B cell (primary cell): ENCODE results near the gene AKAP9. TPM values are rescaled to one million over a fixed set of nuclear protein-coding genes. Genes with fewer than 3 reads are reported as not detected.

ENCODE experiments used
- ATAC-seq: fragments of 200-7000 bp; cut with Tn5 transposase; one replicate; pipeline ENCODE4 v1.10.0; 2021; ENCODE audit warnings: low read depth, mild to moderate bottlenecking, moderate number of reproducible peaks, moderate library complexity
- CTCF ChIA-PET: fragments of 350-600 bp; sonication (Branson Sonifier 250); formaldehyde crosslinking; loops from one replicate; lab custom pipeline; 2021; ENCODE audit warnings: antibody characterized with exemption, inconsistent platforms; lab: Charles Lee
- POLR2A ChIA-PET: fragments of 350-600 bp; sonication (Branson Sonifier 250); formaldehyde crosslinking; loops from one replicate; lab custom pipeline; 2021; ENCODE audit warnings: antibody characterized with exemption; lab: Charles Lee
- DNase-seq: peaks from one replicate; pipeline ENCODE4 v3.0.0; 2013
- H2AFZ ChIP-seq: 2 replicates; pipeline ENCODE4 v1.6.1; 2012; ENCODE audit warnings: mild to moderate bottlenecking, low read depth, low read length; ENCODE audit not compliant: insufficient read depth, poor library complexity, severe bottlenecking
- H3K27ac ChIP-seq, 2 donors: 1 replicate in 1 of 2; 2 replicates in 1 of 2; pipeline ENCODE4 v1.5.1; 2012 to 2013; ENCODE audit warnings: low read length in 2 of 2, mild to moderate bottlenecking in 2 of 2, moderate library complexity in 1 of 2
- H3K27me3 ChIP-seq, 4 experiments: fragments of 200-600 bp in 1 of 4; sonication (generic) in 1 of 4; replicated peaks in 1 of 4; 1 replicate in 2 of 4; 2 replicates in 2 of 4; pipeline versions ENCODE4 v1.6.1 to v1.7.0; 2013 to 2016; ENCODE audit warnings: low read length in 3 of 4, mild to moderate bottlenecking in 2 of 4, mixed read lengths in 1 of 4, moderate library complexity in 1 of 4; ENCODE audit not compliant: insufficient read depth in 4 of 4, control insufficient read depth in 3 of 4; ENCODE audit errors: control extremely low read depth in 1 of 4
- H3K36me3 ChIP-seq, 2 experiments: replicated peaks in 1 of 2; 1 replicate in 1 of 2; 2 replicates in 1 of 2; pipeline versions ENCODE4 v1.6.1 to v1.7.1; 2013; ENCODE audit warnings: low read length in 1 of 2; ENCODE audit not compliant: insufficient read depth in 2 of 2, control insufficient read depth in 1 of 2; ENCODE audit errors: control extremely low read depth in 1 of 2, extremely low read depth in 1 of 2
- H3K4me1 ChIP-seq, 2 donors: fragments of 200-600 bp in 1 of 2; sonication (generic) in 1 of 2; 1 replicate in 1 of 2; 2 replicates in 1 of 2; pipeline versions ENCODE4 v1.5.1 to v1.6.1; 2013 to 2017; ENCODE audit warnings: low read length in 2 of 2; ENCODE audit not compliant: control insufficient read depth in 2 of 2, insufficient read depth in 2 of 2
- H3K4me2 ChIP-seq: replicated peaks from 2 replicates; pipeline ENCODE3; 2012; ENCODE audit warnings: mild to moderate bottlenecking, low read depth, low read length; ENCODE audit not compliant: poor library complexity, severe bottlenecking
- H3K4me3 ChIP-seq, 5 experiments: fragments of 200-600 bp in 1 of 5; sonication (generic) in 1 of 5; 1 replicate in 3 of 5; 2 replicates in 2 of 5; pipeline versions ENCODE4 v1.5.1 to v1.7.0; 2011 to 2016; ENCODE audit warnings: low read length in 4 of 5, mild to moderate bottlenecking in 4 of 5, low read depth in 2 of 5, control low read depth in 1 of 5, moderate library complexity in 1 of 5; ENCODE audit not compliant: insufficient read depth in 1 of 5; ENCODE audit errors: control extremely low read depth in 1 of 5, extremely low read depth in 1 of 5
- H3K79me2 ChIP-seq: fragments of 200-600 bp; sonication (generic); one replicate; pipeline ENCODE4 v1.6.0; 2016; ENCODE audit warnings: low read length; ENCODE audit not compliant: control insufficient read depth, insufficient read depth
- H3K9ac ChIP-seq: fragments of 200-600 bp; sonication (generic); 2 replicates; pipeline ENCODE4 v1.6.1; 2017; ENCODE audit warnings: mild to moderate bottlenecking, low read length, moderate library complexity
- H3K9me3 ChIP-seq, 3 donors: one replicate each; pipeline versions ENCODE4 v1.6.1 to v1.7.1; 2013; ENCODE audit warnings: low read length in 2 of 3; ENCODE audit not compliant: control insufficient read depth in 2 of 3, insufficient read depth in 1 of 3; ENCODE audit errors: control extremely low read depth in 1 of 3
- H4K20me1 ChIP-seq: 2 replicates; pipeline ENCODE4 v1.6.0; 2012; ENCODE audit warnings: mild to moderate bottlenecking, low read length; ENCODE audit not compliant: insufficient read depth, control insufficient read depth, poor library complexity, severe bottlenecking
- H3K27ac Mint-ChIP-seq: one replicate; pipeline ENCODE4 v1.8.0; 2021; ENCODE audit warnings: mixed read lengths
- H3K27me3 Mint-ChIP-seq: one replicate; pipeline ENCODE4 v1.8.0; 2021; ENCODE audit warnings: mixed read lengths
- H3K4me1 Mint-ChIP-seq: one replicate; pipeline ENCODE4 v1.8.0; 2021; ENCODE audit warnings: mixed read lengths
- H3K4me3 Mint-ChIP-seq: one replicate; pipeline ENCODE4 v1.8.0; 2021; ENCODE audit warnings: mixed read lengths
- H3K9me3 Mint-ChIP-seq: one replicate; pipeline ENCODE4 v1.8.0; 2022; ENCODE audit warnings: mixed read lengths; ENCODE audit not compliant: insufficient read depth
- CTCF ChIP-seq: fragments of 200-600 bp; IDR thresholded peaks from one replicate; pipeline ENCODE4 v1.8.0; 2022; ENCODE audit warnings: antibody characterized with exemption, mild to moderate bottlenecking
- EZH2 ChIP-seq: IDR thresholded peaks from 2 replicates; pipeline ENCODE4 v1.6.1; 2012; ENCODE audit warnings: borderline replicate concordance, low read depth, mild to moderate bottlenecking, moderate library complexity, low read length; ENCODE audit not compliant: insufficient read depth, poor library complexity, severe bottlenecking
- WGBS: methylation state at CpG from one replicate; pipeline ENCODE4 v1.1.5; 2013; ENCODE audit warnings: missing lambda C conversion rate; ENCODE audit not compliant: insufficient coverage; 5-methylcytosine and 5-hydroxymethylcytosine counted together
- intact Hi-C: fragments of 100-400 bp; cut with micrococcal nuclease; formaldehyde crosslinking; loops from one replicate; pipeline ENCODE4 v1.10.0; 2022
- polyA plus RNA-seq: library from polyadenylated mRNA; depleted of rRNA; stranded (reverse); fragments of >200 nt; gene quantifications from 2 replicates; pipeline ENCODE4 v1.2.3, GENCODE V29; 2012
- total RNA-seq, 2 donors: library from RNA; stranded (reverse); fragments of 120-200 nt in 1 of 2; gene quantifications; 1 replicate in 1 of 2; 2 replicates in 1 of 2; pipeline versions ENCODE4 v1.2.3 to v1.2.4, GENCODE V29; 2013 to 2022

The AKAP9 gene
- total and polyA plus RNA-seq, 2 donors (not counting 1 experiment from before 2014, with no cell fraction given) = 19.3 to 106 TPM

GRCh38 chr7:92119213-92119759, 178.6 kb downstream of the AKAP9 start:
- no peaks in the 10 kb centered on the region for H3K27me3 Mint-ChIP-seq
- Histone ChIP-seq H4K20me1 (no peaks in the 10 kb centered on the region), H3K27ac (no peak overlapping the region), H3K9ac (no peak overlapping the region), H3K4me1 (no peaks in the 10 kb centered on the region), H3K4me3 (no peak overlapping the region), H3K79me2 (peaks cover 30% of the 10 kb centered on the region), H2AFZ (no peak overlapping the region), H3K27me3 (no peaks in the 10 kb centered on the region), H3K36me3 (peaks cover 14 to 42% of the 10 kb centered on the region in 2 experiments), H3K4me2 (no peak overlapping the region), H3K9me3 (no peaks in the 10 kb centered on the region)
- H3K27ac Mint-ChIP-seq = peak overlapping the region; percentile 11
- no peaks in the 10 kb centered on the region for H3K9me3 Mint-ChIP-seq
- no peak for TF ChIP-seq EZH2
- TF ChIP-seq CTCF = no peak
- CTCF ChIA-PET = no interaction called here
- no peak for ATAC-seq
- WGBS = no CpG with 5 or more reads among the region's 1 CpG
- POLR2A ChIA-PET = no interaction called here
- DNase-seq = no peak
- intact Hi-C loops = no loop called here
- H3K4me3 Mint-ChIP-seq = no peak overlapping the region
- H3K4me1 Mint-ChIP-seq = peaks cover 7% of the 10 kb centered on the region

GRCh38 chr7:92121681-92122080, 181.0 kb downstream of the AKAP9 start:
- Histone ChIP-seq H3K4me1 (no peaks in the 10 kb centered on the region), H4K20me1 (no peaks in the 10 kb centered on the region), H3K9ac (no peak overlapping the region), H2AFZ (no peak overlapping the region), H3K9me3 (no peaks in the 10 kb centered on the region), H3K4me3 (no peak overlapping the region), H3K27me3 (no peaks in the 10 kb centered on the region), H3K27ac (no peak overlapping the region), H3K79me2 (peaks cover 30% of the 10 kb centered on the region), H3K36me3 (peaks cover 17 to 36% of the 10 kb centered on the region in 2 experiments), H3K4me2 (no peak overlapping the region)
- no peak for TF ChIP-seq CTCF
- TF ChIP-seq EZH2 = no peak
- ChIA-PET CTCF (no interaction called here), POLR2A (no interaction called here)
- Mint-ChIP-seq H3K9me3 (no peaks in the 10 kb centered on the region), H3K27ac (no peak overlapping the region), H3K4me3 (no peak overlapping the region), H3K27me3 (no peaks in the 10 kb centered on the region), H3K4me1 (peaks cover 7% of the 10 kb centered on the region)
- no peak for DNase-seq
- ATAC-seq = no peak
- intact Hi-C loops = no loop called here
